ENCODE data around the gene EFCAB8. TPM values are rescaled to one million over a fixed set of nuclear protein-coding genes. Genes with fewer than 3 reads are reported as not detected.

The EFCAB8 gene
- total and polyA plus RNA-seq, 4 donors = 0.08 to 0.83 (median 0.46) TPM

- H3K9ac ChIP-seq (ENCODE audit: insufficient read depth in 1 of 2, low read length in 2 of 2) = no peak overlapping the region
- 87 to 94% methylated on average over 4 of the region's 4 CpGs for WGBS, 2 donors
- TF ChIP-seq CTCF (IDR thresholded peaks at IDR 0.05; ENCODE audit: control extremely low read depth, extremely low read depth) = no peak
- no peaks in the 10 kb centered on the region for H3K4me1 ChIP-seq (ENCODE audit: control insufficient read depth in 5 of 5, insufficient read depth in 5 of 5, low read length in 5 of 5)
- DNase-seq (no peak), ATAC-seq (ENCODE audit: insufficient read depth, low FRiP score) (no peak)
- H3K4me3 ChIP-seq = no peak overlapping the region
- no peaks in the 10 kb centered on the region for H3K27me3 ChIP-seq (ENCODE audit: control insufficient read depth in 3 of 3, insufficient read depth in 3 of 3, low read length in 2 of 3)
- H3K9me3 ChIP-seq (ENCODE audit: control insufficient read depth in 4 of 4, insufficient read depth in 3 of 4, low read length in 3 of 4) = no peaks in the 10 kb centered on the region
- H3K36me3 ChIP-seq (ENCODE audit: control insufficient read depth in 4 of 4, insufficient read depth in 4 of 4, low read length in 4 of 4) = no peaks in the 10 kb centered on the region
- no peak overlapping the region for H3K27ac ChIP-seq (ENCODE audit: low read depth in 1 of 2, low read length in 1 of 2)
Observed at GRCh38 chr20:32891926-32892660, 33.4 kb downstream of the EFCAB8 start.

DNA sequence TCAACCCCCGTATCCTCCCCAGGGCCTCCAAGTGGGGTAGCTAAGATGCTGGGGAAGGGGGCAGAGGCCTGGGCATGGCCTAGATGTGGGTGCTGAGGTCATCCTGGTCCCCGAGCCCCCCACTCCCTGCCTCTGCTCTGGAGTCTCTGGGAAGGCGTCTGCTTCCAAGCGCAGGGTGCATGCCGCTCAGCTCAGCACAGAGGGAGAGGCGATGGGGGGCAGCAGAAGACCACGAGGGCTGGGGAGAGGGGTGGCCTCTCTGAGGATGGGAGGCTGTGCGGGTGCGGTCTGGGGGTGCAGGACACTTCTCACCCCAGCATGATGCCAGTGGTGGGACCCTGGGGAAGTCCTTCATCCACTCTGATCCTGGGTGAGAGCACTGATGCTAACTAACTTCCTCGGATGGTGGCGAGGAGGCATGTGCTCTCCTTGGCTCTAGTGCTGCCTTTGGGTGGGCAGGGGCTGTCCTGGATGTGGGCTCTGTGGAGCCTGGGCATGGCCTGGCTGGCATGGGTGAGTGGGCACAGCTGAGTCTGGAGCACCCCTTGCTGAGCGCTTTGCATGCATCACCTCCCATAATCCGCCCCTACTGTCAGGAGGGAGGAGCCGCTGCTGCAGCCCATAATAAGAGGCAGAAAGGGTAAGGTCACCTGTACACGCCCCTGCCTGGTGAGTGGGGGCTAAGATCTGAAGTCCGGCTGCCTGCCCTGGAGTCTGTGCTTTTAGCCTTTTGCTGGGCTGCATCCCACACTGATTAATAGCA, 34.7 kb downstream of the EFCAB8 start:
- H3K9me3 ChIP-seq (ENCODE audit: control insufficient read depth in 4 of 4, insufficient read depth in 3 of 4, low read length in 3 of 4) = no peaks in the 10 kb centered on the region
- no peak overlapping the region for H3K9ac ChIP-seq (ENCODE audit: insufficient read depth in 1 of 2, low read length in 2 of 2)
- no peaks in the 10 kb centered on the region for H3K27me3 ChIP-seq (ENCODE audit: control insufficient read depth in 3 of 3, insufficient read depth in 3 of 3, low read length in 2 of 3)
- ATAC-seq (ENCODE audit: insufficient read depth, low FRiP score) (no peak), DNase-seq (no peak)
- no peak for TF ChIP-seq CTCF (IDR thresholded peaks at IDR 0.05; ENCODE audit: control extremely low read depth, extremely low read depth)
- H3K4me1 ChIP-seq (ENCODE audit: control insufficient read depth in 5 of 5, insufficient read depth in 5 of 5, low read length in 5 of 5) = no peaks in the 10 kb centered on the region
- H3K4me3 ChIP-seq = no peak overlapping the region
- no peaks in the 10 kb centered on the region for H3K36me3 ChIP-seq (ENCODE audit: control insufficient read depth in 4 of 4, insufficient read depth in 4 of 4, low read length in 4 of 4)
- no peak overlapping the region for H3K27ac ChIP-seq (ENCODE audit: low read depth in 1 of 2, low read length in 1 of 2)
- 91 to 92% methylated on average over 15 to 16 of the region's 16 CpGs for WGBS, 2 donors

DNA sequence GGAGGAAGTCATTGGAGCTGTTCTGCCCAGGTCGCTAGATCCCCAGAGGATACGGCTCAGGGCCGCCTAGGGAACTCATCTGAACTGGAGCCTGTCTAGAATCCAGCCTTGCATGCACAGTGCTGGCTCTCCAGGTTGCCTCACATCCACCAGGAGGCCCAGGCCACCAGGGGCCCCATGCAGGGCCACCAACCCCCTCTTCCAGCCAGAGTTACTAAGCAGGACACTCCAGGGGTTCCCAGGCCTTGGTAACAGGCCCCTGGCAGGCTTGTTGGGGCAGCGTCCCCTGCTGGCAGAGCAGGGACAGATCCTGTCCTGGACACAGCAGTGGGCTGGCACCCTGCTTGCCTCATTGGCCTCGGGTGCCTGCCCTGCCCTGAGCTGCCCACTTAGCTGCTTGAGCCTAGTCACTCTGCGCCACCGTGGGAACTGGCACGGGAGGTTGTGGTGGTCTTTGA, 35.3 kb downstream of the EFCAB8 start:
- Histone ChIP-seq H3K4me3 (no peak overlapping the region), H3K9me3 (ENCODE audit: control insufficient read depth in 4 of 4, insufficient read depth in 3 of 4, low read length in 3 of 4) (no peaks in the 10 kb centered on the region)

More for the DNA sequence above, 35.3 kb downstream of the EFCAB8 start:
- no peak overlapping the region for H3K9ac ChIP-seq (ENCODE audit: insufficient read depth in 1 of 2, low read length in 2 of 2)
- no peaks in the 10 kb centered on the region for H3K36me3 ChIP-seq (ENCODE audit: control insufficient read depth in 4 of 4, insufficient read depth in 4 of 4, low read length in 4 of 4)
- H3K27ac ChIP-seq (ENCODE audit: low read depth in 1 of 2, low read length in 1 of 2) = no peak overlapping the region
- ATAC-seq (ENCODE audit: insufficient read depth, low FRiP score) (no peak), DNase-seq (no peak)
- WGBS, 2 donors = 74 to 86% methylated on average over 8 of the region's 8 CpGs
- TF ChIP-seq CTCF (IDR thresholded peaks at IDR 0.05; ENCODE audit: control extremely low read depth, extremely low read depth) = no peak
- no peaks in the 10 kb centered on the region for H3K27me3 ChIP-seq (ENCODE audit: control insufficient read depth in 3 of 3, insufficient read depth in 3 of 3, low read length in 2 of 3)
- no peaks in the 10 kb centered on the region for H3K4me1 ChIP-seq (ENCODE audit: control insufficient read depth in 5 of 5, insufficient read depth in 5 of 5, low read length in 5 of 5)
